SK-N-SH treated with all-trans-retinoic acid at 6 μM for 48 hours (cell line): ENCODE results near the gene ALKBH5.

Experiments used
- ATAC-seq: fragments of 200-7000 bp; cut with Tn5 transposase; 3 replicates; pipeline ENCODE4 v1.9.1; 2020; ENCODE audit warnings: mild to moderate bottlenecking, moderate library complexity
- ARNTL ChIP-seq: fragments of 450-650 bp; formaldehyde crosslinking; IDR thresholded peaks from 2 replicates; pipeline ENCODE4 v1.5.0; 2020; ENCODE audit warnings: low read depth, mild to moderate bottlenecking, moderate library complexity, borderline replicate concordance
- BACH2 ChIP-seq: fragments of 250-450 bp; sonication (Bioruptor Pico); IDR thresholded peaks from 2 replicates; pipeline ENCODE4 v1.9.0; 2021; ENCODE audit warnings: mild to moderate bottlenecking, borderline replicate concordance
- CSDC2 ChIP-seq: fragments of 250-450 bp; sonication (Bioruptor Pico); IDR thresholded peaks from 2 replicates; pipeline ENCODE4 v1.5.0; 2020; ENCODE audit warnings: mild to moderate bottlenecking, moderate library complexity
- GLIS3 ChIP-seq: fragments of 250-450 bp; sonication (Bioruptor Pico); IDR thresholded peaks from 2 replicates; pipeline ENCODE4 v1.5.0; 2020; ENCODE audit warnings: mild to moderate bottlenecking, moderate library complexity
- OSR1 ChIP-seq: fragments of 250-450 bp; sonication (Bioruptor Pico); IDR thresholded peaks from 2 replicates; pipeline ENCODE4 v1.8.0; 2022; ENCODE audit warnings: moderate library complexity, mild to moderate bottlenecking, inconsistent platforms
- RARB ChIP-seq: fragments of 250-450 bp; sonication (Bioruptor Pico); IDR thresholded peaks from 2 replicates; pipeline ENCODE4 v1.8.0; 2021; ENCODE audit warnings: mild to moderate bottlenecking, moderate library complexity
- SNAI2 ChIP-seq: fragments of 250-450 bp; sonication (Bioruptor Pico); IDR thresholded peaks from 2 replicates; pipeline ENCODE4 v1.5.0; 2020; ENCODE audit warnings: mild to moderate bottlenecking, moderate library complexity
- TOX ChIP-seq: fragments of 250-450 bp; sonication (Bioruptor Pico); IDR thresholded peaks from 2 replicates; pipeline ENCODE4 v1.8.0; 2021; ENCODE audit warnings: mild to moderate bottlenecking, moderate library complexity, borderline replicate concordance
- ZC3H10 ChIP-seq: fragments of 250-450 bp; sonication (Bioruptor Pico); IDR thresholded peaks from 2 replicates; pipeline ENCODE4 v1.5.1; 2021; ENCODE audit warnings: mild to moderate bottlenecking, moderate library complexity
- ZFP3 ChIP-seq: fragments of 250-450 bp; sonication (Bioruptor Pico); IDR thresholded peaks from 2 replicates; pipeline ENCODE4 v1.5.0; 2020; ENCODE audit warnings: mild to moderate bottlenecking, moderate library complexity
- ZFP30 ChIP-seq: fragments of 450-650 bp; formaldehyde crosslinking; IDR thresholded peaks from 2 replicates; pipeline ENCODE4 v1.5.0; 2022; ENCODE audit warnings: mild to moderate bottlenecking, moderate library complexity
- ZNF70 ChIP-seq: fragments of 450-650 bp; formaldehyde crosslinking; IDR thresholded peaks from 2 replicates; pipeline ENCODE4 v1.5.0; 2020; ENCODE audit warnings: mild to moderate bottlenecking, moderate library complexity
- ZNF8 ChIP-seq: fragments of 450-650 bp; formaldehyde crosslinking; IDR thresholded peaks from 2 replicates; pipeline ENCODE4 v1.5.0; 2020; ENCODE audit warnings: mild to moderate bottlenecking, moderate library complexity
- TF ChIP-seq, protein P1 (sequence below): fragments of 250-450 bp; sonication (Bioruptor Pico); IDR thresholded peaks from 2 replicates; pipeline ENCODE4 v1.8.0; 2020; ENCODE audit warnings: mild to moderate bottlenecking, moderate library complexity, borderline replicate concordance
- TF ChIP-seq, protein P2 (sequence below): fragments of 250-450 bp; sonication (Bioruptor Pico); IDR thresholded peaks from 2 replicates; pipeline ENCODE4 v1.5.1; 2021; ENCODE audit warnings: mild to moderate bottlenecking, moderate library complexity
- TF ChIP-seq, protein P3 (sequence below): fragments of 250-450 bp; sonication (Bioruptor Pico); IDR thresholded peaks from 2 replicates; pipeline ENCODE4 v1.8.0; 2021; ENCODE audit warnings: low read depth, mild to moderate bottlenecking, moderate library complexity, borderline replicate concordance
- TF ChIP-seq, protein P4 (sequence below): fragments of 250-450 bp; sonication (Bioruptor Pico); IDR thresholded peaks from 2 replicates; pipeline ENCODE4 v1.5.1; 2020; ENCODE audit warnings: low read depth, mild to moderate bottlenecking, moderate library complexity
- TF ChIP-seq, protein P5 (sequence below): fragments of 250-450 bp; sonication (Bioruptor Pico); IDR thresholded peaks from 2 replicates; pipeline ENCODE4 v1.5.0; 2020; ENCODE audit warnings: mild to moderate bottlenecking, moderate library complexity

Gene ALKBH5

DNA sequence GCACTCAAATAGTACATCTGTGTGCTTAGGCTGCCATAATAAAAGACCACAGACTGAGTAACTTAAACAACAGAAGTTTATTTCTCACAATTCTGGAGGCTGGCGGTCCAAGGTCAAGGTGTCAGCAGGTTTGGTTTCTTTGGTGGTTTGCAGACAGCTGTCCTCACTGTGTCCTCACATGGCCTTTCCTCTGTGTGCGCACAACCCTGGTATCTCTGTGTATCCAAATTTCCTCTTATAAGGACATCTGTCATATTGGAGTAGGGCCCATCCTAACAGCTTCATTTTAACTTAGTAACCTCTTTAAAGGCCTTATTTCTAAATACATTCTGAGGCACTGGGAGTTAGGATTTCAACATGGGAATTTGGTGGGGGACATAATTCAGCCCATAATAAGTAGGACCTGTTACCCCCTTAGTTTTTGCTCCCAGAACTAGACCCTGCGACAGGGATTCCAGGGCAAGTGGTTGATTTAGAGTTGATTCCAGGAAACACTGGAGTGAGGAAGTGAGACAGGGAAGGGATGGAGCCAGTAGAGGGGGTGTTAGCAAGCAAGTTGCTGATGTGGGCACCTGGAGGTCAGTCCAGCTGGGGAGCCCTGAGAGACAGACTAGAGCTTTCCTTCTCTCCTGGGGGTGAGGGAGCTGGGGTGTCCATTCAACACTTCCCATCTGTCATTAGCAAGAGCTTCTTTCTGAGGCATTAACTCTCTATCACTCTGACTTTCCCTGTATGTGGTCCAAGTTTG, 10.9 kb upstream of the ALKBH5 start:
- TF ChIP-seq SNAI2 (CRISPR knock-in tag), result no peak
- no peak for TF ChIP-seq GLIS3 (CRISPR knock-in tag)
- TF ChIP-seq ZFP30, result no peak
- TF ChIP-seq, protein P1, sequence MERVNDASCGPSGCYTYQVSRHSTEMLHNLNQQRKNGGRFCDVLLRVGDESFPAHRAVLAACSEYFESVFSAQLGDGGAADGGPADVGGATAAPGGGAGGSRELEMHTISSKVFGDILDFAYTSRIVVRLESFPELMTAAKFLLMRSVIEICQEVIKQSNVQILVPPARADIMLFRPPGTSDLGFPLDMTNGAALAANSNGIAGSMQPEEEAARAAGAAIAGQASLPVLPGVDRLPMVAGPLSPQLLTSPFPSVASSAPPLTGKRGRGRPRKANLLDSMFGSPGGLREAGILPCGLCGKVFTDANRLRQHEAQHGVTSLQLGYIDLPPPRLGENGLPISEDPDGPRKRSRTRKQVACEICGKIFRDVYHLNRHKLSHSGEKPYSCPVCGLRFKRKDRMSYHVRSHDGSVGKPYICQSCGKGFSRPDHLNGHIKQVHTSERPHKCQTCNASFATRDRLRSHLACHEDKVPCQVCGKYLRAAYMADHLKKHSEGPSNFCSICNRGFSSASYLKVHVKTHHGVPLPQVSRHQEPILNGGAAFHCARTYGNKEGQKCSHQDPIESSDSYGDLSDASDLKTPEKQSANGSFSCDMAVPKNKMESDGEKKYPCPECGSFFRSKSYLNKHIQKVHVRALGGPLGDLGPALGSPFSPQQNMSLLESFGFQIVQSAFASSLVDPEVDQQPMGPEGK (CRISPR knock-in tag), result no peak
- no peak for ATAC-seq

DNA sequence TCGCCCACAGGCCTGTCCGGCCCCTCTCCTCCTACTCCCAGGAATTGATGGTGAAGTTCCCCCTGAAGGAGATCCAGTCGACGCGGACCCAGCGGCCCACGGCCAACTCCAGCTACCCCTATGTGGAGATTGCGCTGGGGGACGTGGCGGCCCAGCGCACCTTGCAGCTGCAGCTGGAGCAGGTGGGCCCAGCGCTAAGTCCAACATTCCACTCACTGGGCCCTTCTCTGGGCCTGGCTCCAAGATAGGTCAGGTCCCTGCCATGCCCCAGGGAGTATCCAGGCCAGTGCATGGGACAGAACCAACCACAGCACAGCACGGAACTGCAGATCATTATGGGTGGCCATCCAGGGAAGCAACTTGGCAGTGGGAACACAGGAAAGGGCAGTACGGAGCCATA, 9.9 kb upstream of the ALKBH5 start:
- TF ChIP-seq CSDC2 (CRISPR knock-in tag), result no peak
- TF ChIP-seq, protein P2, sequence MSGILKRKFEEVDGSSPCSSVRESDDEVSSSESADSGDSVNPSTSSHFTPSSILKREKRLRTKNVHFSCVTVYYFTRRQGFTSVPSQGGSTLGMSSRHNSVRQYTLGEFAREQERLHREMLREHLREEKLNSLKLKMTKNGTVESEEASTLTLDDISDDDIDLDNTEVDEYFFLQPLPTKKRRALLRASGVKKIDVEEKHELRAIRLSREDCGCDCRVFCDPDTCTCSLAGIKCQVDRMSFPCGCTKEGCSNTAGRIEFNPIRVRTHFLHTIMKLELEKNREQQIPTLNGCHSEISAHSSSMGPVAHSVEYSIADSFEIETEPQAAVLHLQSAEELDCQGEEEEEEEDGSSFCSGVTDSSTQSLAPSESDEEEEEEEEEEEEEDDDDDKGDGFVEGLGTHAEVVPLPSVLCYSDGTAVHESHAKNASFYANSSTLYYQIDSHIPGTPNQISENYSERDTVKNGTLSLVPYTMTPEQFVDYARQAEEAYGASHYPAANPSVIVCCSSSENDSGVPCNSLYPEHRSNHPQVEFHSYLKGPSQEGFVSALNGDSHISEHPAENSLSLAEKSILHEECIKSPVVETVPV (CRISPR knock-in tag), result no peak
- TF ChIP-seq, all 23 proteins: peak for 0

DNA sequence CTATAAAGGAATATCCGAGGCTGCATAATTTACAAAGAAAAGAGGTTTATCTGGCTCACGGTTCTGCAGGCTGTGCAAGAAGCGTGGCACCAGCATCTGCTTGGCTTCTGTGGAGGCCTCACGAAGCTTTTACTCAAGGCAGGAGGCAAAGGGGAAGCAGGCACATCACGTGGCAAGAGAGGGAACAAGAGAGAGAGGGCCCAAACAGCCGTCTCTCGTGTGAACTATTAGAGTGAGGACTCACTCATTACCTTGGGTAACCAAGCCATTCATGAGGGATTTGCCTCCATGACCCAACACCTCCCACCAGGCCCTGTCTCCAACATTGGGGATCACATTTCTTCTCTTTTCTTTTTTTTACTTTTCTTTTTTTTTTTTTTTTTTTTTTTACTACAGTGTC, 7.5 kb upstream of the ALKBH5 start:
- TF ChIP-seq, protein P2 (CRISPR knock-in tag), result no peak
- no peak for ATAC-seq

More for the DNA sequence above, 9.9 kb upstream of the ALKBH5 start:
- no peak for ATAC-seq

DNA sequence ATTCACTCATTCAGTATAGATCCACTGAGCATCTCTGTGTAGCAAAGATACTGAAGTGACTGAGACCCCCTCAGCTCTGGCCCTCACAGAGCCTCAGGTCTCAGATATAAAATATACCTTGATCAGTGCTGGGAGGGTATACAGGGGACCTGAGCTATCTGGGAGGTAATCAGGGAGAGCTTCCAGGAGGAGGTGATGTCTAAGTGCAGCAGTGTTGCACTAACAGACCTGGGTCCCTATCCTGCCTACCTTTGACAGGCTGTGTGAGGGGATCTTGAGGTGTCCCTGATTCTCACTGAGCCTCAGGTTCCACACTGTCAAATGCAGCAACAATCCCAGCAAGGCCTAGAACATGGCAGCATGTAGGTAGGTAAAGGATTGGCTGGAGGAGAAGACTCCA, 6.5 kb upstream of the ALKBH5 start:
- ATAC-seq, result no peak
- no peak for TF ChIP-seq ARNTL (CRISPR knock-in tag)
- TF ChIP-seq, protein P2 (CRISPR knock-in tag), result no peak
- TF ChIP-seq GLIS3 (CRISPR knock-in tag), result no peak
- TF ChIP-seq BACH2 (CRISPR knock-in tag), result no peak
- no peak for TF ChIP-seq ZFP3 (CRISPR knock-in tag)
- TF ChIP-seq, protein P1 (CRISPR knock-in tag), result no peak
- TF ChIP-seq, protein P3, sequence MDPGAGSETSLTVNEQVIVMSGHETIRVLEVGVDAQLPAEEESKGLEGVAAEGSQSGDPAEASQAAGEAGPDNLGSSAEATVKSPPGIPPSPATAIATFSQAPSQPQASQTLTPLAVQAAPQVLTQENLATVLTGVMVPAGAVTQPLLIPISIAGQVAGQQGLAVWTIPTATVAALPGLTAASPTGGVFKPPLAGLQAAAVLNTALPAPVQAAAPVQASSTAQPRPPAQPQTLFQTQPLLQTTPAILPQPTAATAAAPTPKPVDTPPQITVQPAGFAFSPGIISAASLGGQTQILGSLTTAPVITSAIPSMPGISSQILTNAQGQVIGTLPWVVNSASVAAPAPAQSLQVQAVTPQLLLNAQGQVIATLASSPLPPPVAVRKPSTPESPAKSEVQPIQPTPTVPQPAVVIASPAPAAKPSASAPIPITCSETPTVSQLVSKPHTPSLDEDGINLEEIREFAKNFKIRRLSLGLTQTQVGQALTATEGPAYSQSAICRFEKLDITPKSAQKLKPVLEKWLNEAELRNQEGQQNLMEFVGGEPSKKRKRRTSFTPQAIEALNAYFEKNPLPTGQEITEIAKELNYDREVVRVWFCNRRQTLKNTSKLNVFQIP (CRISPR knock-in tag), result no peak
- TF ChIP-seq SNAI2 (CRISPR knock-in tag), result no peak
- TF ChIP-seq, protein P4, sequence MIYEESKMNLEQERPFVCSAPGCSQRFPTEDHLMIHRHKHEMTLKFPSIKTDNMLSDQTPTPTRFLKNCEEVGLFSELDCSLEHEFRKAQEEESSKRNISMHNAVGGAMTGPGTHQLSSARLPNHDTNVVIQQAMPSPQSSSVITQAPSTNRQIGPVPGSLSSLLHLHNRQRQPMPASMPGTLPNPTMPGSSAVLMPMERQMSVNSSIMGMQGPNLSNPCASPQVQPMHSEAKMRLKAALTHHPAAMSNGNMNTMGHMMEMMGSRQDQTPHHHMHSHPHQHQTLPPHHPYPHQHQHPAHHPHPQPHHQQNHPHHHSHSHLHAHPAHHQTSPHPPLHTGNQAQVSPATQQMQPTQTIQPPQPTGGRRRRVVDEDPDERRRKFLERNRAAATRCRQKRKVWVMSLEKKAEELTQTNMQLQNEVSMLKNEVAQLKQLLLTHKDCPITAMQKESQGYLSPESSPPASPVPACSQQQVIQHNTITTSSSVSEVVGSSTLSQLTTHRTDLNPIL, result no peak
- TF ChIP-seq CSDC2 (CRISPR knock-in tag), result no peak
- no peak for TF ChIP-seq TOX (CRISPR knock-in tag)
- TF ChIP-seq, protein P5, sequence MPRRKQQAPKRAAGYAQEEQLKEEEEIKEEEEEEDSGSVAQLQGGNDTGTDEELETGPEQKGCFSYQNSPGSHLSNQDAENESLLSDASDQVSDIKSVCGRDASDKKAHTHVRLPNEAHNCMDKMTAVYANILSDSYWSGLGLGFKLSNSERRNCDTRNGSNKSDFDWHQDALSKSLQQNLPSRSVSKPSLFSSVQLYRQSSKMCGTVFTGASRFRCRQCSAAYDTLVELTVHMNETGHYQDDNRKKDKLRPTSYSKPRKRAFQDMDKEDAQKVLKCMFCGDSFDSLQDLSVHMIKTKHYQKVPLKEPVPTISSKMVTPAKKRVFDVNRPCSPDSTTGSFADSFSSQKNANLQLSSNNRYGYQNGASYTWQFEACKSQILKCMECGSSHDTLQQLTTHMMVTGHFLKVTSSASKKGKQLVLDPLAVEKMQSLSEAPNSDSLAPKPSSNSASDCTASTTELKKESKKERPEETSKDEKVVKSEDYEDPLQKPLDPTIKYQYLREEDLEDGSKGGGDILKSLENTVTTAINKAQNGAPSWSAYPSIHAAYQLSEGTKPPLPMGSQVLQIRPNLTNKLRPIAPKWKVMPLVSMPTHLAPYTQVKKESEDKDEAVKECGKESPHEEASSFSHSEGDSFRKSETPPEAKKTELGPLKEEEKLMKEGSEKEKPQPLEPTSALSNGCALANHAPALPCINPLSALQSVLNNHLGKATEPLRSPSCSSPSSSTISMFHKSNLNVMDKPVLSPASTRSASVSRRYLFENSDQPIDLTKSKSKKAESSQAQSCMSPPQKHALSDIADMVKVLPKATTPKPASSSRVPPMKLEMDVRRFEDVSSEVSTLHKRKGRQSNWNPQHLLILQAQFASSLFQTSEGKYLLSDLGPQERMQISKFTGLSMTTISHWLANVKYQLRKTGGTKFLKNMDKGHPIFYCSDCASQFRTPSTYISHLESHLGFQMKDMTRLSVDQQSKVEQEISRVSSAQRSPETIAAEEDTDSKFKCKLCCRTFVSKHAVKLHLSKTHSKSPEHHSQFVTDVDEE (CRISPR knock-in tag), result no peak
- TF ChIP-seq ZNF70 (CRISPR knock-in tag), result no peak
- TF ChIP-seq RARB (CRISPR knock-in tag), result no peak
- no peak for TF ChIP-seq OSR1 (CRISPR knock-in tag)
- no peak for TF ChIP-seq ZC3H10 (CRISPR knock-in tag)
- no peak for TF ChIP-seq ZNF8 (CRISPR knock-in tag)
- TF ChIP-seq, all 23 proteins: peak for 0
